ENCODE measurements around the gene UBE2D3.

GRCh38 chr4:102842367-102842766 lies 15.0 kb upstream of the UBE2D3 start:
- TF ChIP-seq CTCF (IDR thresholded peaks at IDR 0.05; ENCODE audit: poor library complexity) (no peak), EZH2 (IDR thresholded peaks at IDR 0.05; ENCODE audit: borderline replicate concordance) (no peak)

Data from hepatocyte (in vitro differentiated cells).